Neural crest cell (in vitro differentiated cells): Measurements from ENCODE around the gene ZBED3. TPM values are rescaled to one million over a fixed set of nuclear protein-coding genes. Genes with fewer than 3 reads are reported as not detected.
"Not testable (repeated sequence)": the region's sequence is repeated elsewhere in the genome, so short reads cannot be mapped to it uniquely, and the experiment has no call there.

Source experiments
- DNase-seq: peaks from one replicate; pipeline ENCODE4 v3.0.0; 2021; ENCODE audit warnings: low read depth, mixed read lengths, low spot score
- H3K27ac Mint-ChIP-seq: one replicate; pipeline ENCODE4 v1.8.0; 2021; ENCODE audit warnings: mild to moderate bottlenecking, mixed read lengths; ENCODE audit not compliant: unreplicated experiment
- H3K27me3 Mint-ChIP-seq: 2 replicates; pipeline ENCODE4 v1.8.0; 2021; ENCODE audit warnings: low read depth, mild to moderate bottlenecking, mixed read lengths
- H3K36me3 Mint-ChIP-seq: 2 replicates; pipeline ENCODE4 v1.8.0; 2021; ENCODE audit warnings: low read depth, mild to moderate bottlenecking, mixed read lengths
- H3K4me1 Mint-ChIP-seq: 2 replicates; pipeline ENCODE4 v1.8.0; 2021; ENCODE audit warnings: mixed read lengths
- H3K4me3 Mint-ChIP-seq: one replicate; pipeline ENCODE4 v1.8.0; 2021; ENCODE audit warnings: mild to moderate bottlenecking, mixed read lengths
- H3K9me3 Mint-ChIP-seq: 2 replicates; pipeline ENCODE4 v1.8.0; 2021; ENCODE audit warnings: mixed read lengths
- total RNA-seq: library from RNA; stranded (reverse); gene quantifications from 2 replicates; pipeline ENCODE4 v1.2.1, GENCODE V29; 2021
- TF ChIP-seq, protein P1 (sequence below): fragments of 200-600 bp; sonication (generic); conservative IDR thresholded peaks from 2 replicates; pipeline ENCODE4 v1.5.0; 2021; ENCODE audit warnings: antibody characterized with exemption, mild to moderate bottlenecking

Gene ZBED3
- total RNA-seq, 1 donor from 2014 or later: 12.2 TPM

DNA sequence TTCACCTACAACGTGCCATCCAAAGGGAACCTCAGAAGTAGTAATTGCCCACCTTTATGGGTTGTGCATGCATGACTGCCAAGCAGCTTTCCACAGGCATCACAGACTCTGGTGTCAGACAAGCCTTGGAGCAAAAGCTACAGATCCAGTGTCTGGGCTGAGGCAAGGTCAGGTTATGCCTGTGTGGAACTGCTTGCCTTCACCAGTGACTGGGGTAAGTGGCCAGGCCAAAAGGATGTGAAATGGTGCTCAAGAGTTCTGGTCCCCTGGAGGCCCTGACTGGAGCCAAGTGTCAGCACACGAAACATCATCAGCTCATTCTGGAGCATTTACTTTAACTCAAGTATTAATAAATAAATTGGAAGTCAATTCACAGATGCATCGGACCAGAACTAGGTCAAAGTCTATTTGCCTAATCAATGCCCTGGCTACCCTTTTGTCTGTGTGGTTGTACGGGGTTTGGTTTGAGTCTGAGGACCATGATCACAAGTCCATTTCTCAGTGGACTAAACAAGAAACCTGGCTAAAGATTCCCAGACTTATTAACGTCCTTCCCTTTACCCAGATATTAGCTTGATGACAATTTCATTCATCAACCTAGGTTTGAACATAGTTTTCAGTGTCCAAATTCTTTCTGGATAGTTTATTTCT lies 41.5 kb upstream of the ZBED3 start:
- H3K9me3 Mint-ChIP-seq: no peaks in the 10 kb centered on the region
- H3K4me3 Mint-ChIP-seq: no peak overlapping the region
- H3K27ac Mint-ChIP-seq: no peak overlapping the region
- DNase-seq: no peak
- no peaks in the 10 kb centered on the region for H3K27me3 Mint-ChIP-seq
- H3K36me3 Mint-ChIP-seq: peaks cover 21% of the 10 kb centered on the region
- no peaks in the 10 kb centered on the region for H3K4me1 Mint-ChIP-seq
- TF ChIP-seq, protein P1, sequence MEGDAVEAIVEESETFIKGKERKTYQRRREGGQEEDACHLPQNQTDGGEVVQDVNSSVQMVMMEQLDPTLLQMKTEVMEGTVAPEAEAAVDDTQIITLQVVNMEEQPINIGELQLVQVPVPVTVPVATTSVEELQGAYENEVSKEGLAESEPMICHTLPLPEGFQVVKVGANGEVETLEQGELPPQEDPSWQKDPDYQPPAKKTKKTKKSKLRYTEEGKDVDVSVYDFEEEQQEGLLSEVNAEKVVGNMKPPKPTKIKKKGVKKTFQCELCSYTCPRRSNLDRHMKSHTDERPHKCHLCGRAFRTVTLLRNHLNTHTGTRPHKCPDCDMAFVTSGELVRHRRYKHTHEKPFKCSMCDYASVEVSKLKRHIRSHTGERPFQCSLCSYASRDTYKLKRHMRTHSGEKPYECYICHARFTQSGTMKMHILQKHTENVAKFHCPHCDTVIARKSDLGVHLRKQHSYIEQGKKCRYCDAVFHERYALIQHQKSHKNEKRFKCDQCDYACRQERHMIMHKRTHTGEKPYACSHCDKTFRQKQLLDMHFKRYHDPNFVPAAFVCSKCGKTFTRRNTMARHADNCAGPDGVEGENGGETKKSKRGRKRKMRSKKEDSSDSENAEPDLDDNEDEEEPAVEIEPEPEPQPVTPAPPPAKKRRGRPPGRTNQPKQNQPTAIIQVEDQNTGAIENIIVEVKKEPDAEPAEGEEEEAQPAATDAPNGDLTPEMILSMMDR: no peak

DNA sequence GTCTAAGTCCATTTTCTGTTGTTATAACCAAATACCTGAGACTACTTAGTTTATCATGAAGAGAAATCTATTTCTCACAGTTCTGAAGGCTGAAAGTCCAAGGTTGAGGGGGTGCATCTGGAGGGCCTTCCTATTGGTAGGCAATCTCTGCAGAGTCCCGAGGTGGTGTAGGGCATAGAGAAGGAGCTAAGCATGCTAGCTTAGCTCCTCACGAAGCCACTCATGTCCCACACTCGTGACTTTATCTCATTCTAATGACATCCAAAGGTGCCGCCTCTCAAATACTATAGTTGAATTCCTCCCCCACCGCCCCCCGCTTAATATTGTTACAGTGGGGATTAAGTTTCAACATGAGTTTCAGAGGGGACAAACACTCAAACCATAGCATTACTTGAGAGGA lies 36.0 kb upstream of the ZBED3 start:
- peaks cover 49% of the 10 kb centered on the region for H3K36me3 Mint-ChIP-seq
- H3K27me3 Mint-ChIP-seq: no peaks in the 10 kb centered on the region

DNA sequence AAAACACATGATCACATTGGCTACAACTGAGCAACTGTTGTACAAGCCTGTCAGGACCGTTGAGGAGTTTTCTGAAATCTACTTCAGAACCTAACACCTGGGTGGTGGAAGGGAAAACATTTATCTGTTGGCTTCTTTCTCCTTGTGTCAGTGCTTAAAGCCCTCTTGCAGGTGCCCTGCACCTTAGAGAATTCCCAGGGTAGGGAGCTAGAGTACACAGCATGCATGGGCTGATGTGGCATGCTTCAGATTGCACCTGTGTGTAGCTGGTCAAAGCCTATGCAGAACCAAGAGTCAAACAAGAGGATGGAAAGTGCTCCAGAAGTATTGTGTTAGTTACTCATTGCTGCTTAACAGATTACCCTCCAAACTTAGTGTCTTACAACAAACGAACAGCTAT lies 33.6 kb upstream of the ZBED3 start:
- Mint-ChIP-seq H3K27ac (no peak overlapping the region), H3K36me3 (peaks cover 51% of the 10 kb centered on the region), H3K4me3 (no peak overlapping the region), H3K4me1 (no peaks in the 10 kb centered on the region), H3K27me3 (no peaks in the 10 kb centered on the region), H3K9me3 (peaks cover 2% of the 10 kb centered on the region)
- TF ChIP-seq, protein P1: no peak
- DNase-seq: no peak

More for the DNA sequence above, 36.0 kb upstream of the ZBED3 start:
- no peak for DNase-seq
- Mint-ChIP-seq H3K4me3 (no peak overlapping the region), H3K9me3 (peaks cover 2% of the 10 kb centered on the region), H3K27ac (no peak overlapping the region), H3K4me1 (no peaks in the 10 kb centered on the region)
- TF ChIP-seq, protein P1: no peak

DNA sequence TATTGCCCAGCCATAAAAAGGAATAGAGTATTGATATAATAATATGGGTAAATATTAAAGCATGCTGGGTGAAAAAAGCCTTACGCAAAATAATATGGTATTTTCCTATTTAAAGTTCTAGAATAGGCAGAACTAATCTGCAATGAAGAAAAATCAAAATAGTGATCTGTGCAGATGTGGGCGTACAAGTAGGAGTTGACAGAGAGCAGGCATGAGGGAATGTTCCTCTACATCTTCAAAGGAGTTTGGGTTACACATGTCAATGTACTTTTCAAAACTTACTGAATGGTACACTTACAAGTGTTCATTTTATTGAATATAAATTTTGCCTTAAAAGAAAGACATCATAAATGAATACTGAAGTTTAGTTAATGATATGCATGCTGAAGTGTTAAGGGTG lies 33.0 kb upstream of the ZBED3 start:
- peaks cover 2% of the 10 kb centered on the region for H3K9me3 Mint-ChIP-seq
- no peak for DNase-seq
- H3K27me3 Mint-ChIP-seq: no peaks in the 10 kb centered on the region
- H3K4me3 Mint-ChIP-seq: no peak overlapping the region
- TF ChIP-seq, protein P1: no peak
- no peaks in the 10 kb centered on the region for H3K4me1 Mint-ChIP-seq
- H3K27ac Mint-ChIP-seq: no peak overlapping the region
- peaks cover 46% of the 10 kb centered on the region for H3K36me3 Mint-ChIP-seq

DNA sequence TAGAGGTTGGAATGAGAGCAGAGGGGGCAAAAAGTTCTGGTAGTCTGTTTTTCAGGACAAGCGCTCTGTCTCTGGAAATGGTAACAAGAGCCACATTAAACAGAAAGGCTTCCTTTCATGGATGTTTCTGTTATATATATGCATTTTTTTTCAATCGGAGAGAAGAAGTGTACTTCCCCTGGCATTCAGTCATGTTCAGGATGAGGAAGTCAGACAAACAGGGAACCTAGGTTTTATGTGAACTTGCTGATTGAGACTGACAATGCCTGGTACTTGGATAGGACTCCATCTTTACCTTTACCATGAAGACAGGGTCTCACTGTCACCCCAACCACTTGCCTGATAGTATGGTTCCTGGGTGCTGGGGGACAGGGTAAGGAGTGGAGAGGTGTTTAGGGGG lies 30.1 kb upstream of the ZBED3 start:
- Mint-ChIP-seq H3K4me1 (no peaks in the 10 kb centered on the region), H3K27ac (no peak overlapping the region), H3K27me3 (no peaks in the 10 kb centered on the region), H3K9me3 (peaks cover 13% of the 10 kb centered on the region), H3K36me3 (peaks cover 50% of the 10 kb centered on the region), H3K4me3 (no peak overlapping the region)
- TF ChIP-seq, protein P1: no peak
- DNase-seq: no peak

DNA sequence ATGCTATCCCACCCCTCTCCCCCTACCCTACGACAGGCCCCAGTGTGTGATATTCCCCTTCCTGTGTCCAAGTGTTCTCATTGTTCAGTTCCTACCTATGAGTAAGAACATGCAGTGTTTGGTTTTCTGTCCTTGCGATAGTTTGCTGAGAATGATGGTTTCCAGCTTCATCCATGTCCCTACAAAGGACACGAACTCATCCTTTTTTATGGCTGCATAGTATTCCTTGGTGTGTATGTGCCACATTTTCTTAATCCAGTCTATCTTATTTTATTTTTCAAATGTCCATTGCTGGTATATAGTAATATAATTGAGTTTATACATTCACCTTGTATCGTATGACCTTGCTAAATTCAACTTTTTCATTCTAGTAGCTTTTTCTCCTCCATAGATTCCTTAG lies 19.9 kb upstream of the ZBED3 start:
- DNase-seq, H3K27ac Mint-ChIP-seq, H3K4me3 Mint-ChIP-seq, H3K4me1 Mint-ChIP-seq, H3K27me3 Mint-ChIP-seq: not testable (repeated sequence)
- Mint-ChIP-seq H3K36me3 (peaks cover 45% of the 10 kb centered on the region), H3K9me3 (peaks cover 12% of the 10 kb centered on the region)
